ENCODE results near the gene FERMT3.

DNA sequence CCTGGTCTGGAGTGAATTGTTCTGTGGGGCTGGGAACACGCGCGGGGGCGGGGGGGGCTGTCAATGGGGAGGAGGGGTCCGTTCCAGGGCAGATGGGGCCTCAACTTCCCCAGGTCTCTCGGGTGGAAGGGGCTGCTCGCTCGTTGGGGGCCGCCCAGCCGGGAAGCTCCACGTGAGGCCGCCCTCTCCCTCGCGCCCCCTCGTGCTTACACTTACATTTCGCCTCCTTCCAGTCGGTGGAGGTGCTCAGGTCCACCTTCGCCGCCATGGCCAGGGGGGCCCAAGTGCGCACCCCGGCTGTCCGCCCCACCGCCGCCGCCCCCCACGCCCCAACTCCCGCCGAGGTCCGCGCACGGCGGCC is 41.1 kb upstream of the FERMT3 start:
- TF ChIP-seq, protein P1, sequence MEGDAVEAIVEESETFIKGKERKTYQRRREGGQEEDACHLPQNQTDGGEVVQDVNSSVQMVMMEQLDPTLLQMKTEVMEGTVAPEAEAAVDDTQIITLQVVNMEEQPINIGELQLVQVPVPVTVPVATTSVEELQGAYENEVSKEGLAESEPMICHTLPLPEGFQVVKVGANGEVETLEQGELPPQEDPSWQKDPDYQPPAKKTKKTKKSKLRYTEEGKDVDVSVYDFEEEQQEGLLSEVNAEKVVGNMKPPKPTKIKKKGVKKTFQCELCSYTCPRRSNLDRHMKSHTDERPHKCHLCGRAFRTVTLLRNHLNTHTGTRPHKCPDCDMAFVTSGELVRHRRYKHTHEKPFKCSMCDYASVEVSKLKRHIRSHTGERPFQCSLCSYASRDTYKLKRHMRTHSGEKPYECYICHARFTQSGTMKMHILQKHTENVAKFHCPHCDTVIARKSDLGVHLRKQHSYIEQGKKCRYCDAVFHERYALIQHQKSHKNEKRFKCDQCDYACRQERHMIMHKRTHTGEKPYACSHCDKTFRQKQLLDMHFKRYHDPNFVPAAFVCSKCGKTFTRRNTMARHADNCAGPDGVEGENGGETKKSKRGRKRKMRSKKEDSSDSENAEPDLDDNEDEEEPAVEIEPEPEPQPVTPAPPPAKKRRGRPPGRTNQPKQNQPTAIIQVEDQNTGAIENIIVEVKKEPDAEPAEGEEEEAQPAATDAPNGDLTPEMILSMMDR (IDR thresholded peaks at IDR 0.05; ENCODE audit: low read length), result no peak
- no peak for TF ChIP-seq EZH2 (optimal IDR thresholded peaks at IDR 0.05; ENCODE audit: low read depth, low read length)

All from MM.1S (cell line).